ENCODE measurements around the gene E2F1. TPM values are rescaled to one million over a fixed set of nuclear protein-coding genes. Genes with fewer than 3 reads are reported as not detected.

The E2F1 gene
- total and polyA plus RNA-seq, 2 donors (not counting 1 experiment from before 2014, with no cell fraction given), result 2.4 to 2.7 TPM

GRCh38 chr20:33644313-33645071 is 41.7 kb downstream of the E2F1 start:
- no peaks in the 10 kb centered on the region for H3K9me3 ChIP-seq (ENCODE audit: control extremely low read depth in 1 of 3, control insufficient read depth in 2 of 3, insufficient read depth in 1 of 3, low read length in 2 of 3)
- intact Hi-C loops (cut with micrococcal nuclease), result no loop called here
- POLR2A ChIA-PET, result no interaction called here
- CTCF ChIA-PET, result interaction anchor here (0.7 to 1.2 kb wide), 2 partner anchors 23 to 187 kb away, joined by 4 read pairs; no protein-coding TSS in a partner anchor
- WGBS (ENCODE audit: insufficient coverage), result 98% methylated on average over 28 of the region's 28 CpGs
- TF ChIP-seq CTCF (IDR thresholded peaks at IDR 0.05) (no peak), EZH2 (IDR thresholded peaks at IDR 0.05; ENCODE audit: borderline replicate concordance, insufficient read depth, low read depth, low read length, poor library complexity, severe bottlenecking) (no peak)
- no peaks in the 10 kb centered on the region for H3K27me3 ChIP-seq (replicated peaks in 1 of 4; ENCODE audit: control extremely low read depth in 1 of 4, control insufficient read depth in 3 of 4, insufficient read depth in 4 of 4, low read length in 3 of 4)
- Mint-ChIP-seq H3K27ac (no peak overlapping the region), H3K4me1 (peaks cover 4% of the 10 kb centered on the region), H3K4me3 (no peak overlapping the region), H3K9me3 (ENCODE audit: insufficient read depth) (no peaks in the 10 kb centered on the region), H3K27me3 (no peaks in the 10 kb centered on the region)
- no peak overlapping the region for H3K4me2 ChIP-seq (replicated peaks; ENCODE audit: low read depth, low read length, poor library complexity, severe bottlenecking)
- no peak overlapping the region for H3K27ac ChIP-seq (ENCODE audit: low read length in 2 of 2)
- H3K4me1 ChIP-seq (ENCODE audit: control insufficient read depth in 2 of 2, insufficient read depth in 2 of 2, low read length in 2 of 2), result no peaks in the 10 kb centered on the region
- H3K79me2 ChIP-seq (ENCODE audit: control insufficient read depth, insufficient read depth, low read length), result no peaks in the 10 kb centered on the region
- H4K20me1 ChIP-seq (ENCODE audit: control insufficient read depth, insufficient read depth, low read length, poor library complexity, severe bottlenecking), result no peaks in the 10 kb centered on the region
- ATAC-seq (ENCODE audit: low read depth), result no peak
- DNase-seq, result no peak
- no peak overlapping the region for H2AFZ ChIP-seq (ENCODE audit: insufficient read depth, low read depth, low read length, poor library complexity, severe bottlenecking)
- peaks cover 0 to 48% of the 10 kb centered on the region in 2 experiments for H3K36me3 ChIP-seq (replicated peaks in 1 of 2; ENCODE audit: control extremely low read depth in 1 of 2, control insufficient read depth in 1 of 2, extremely low read depth in 1 of 2, insufficient read depth in 2 of 2, low read length in 1 of 2)
- H3K9ac ChIP-seq (ENCODE audit: low read length), result no peak overlapping the region
- no peak overlapping the region for H3K4me3 ChIP-seq (ENCODE audit: control extremely low read depth in 1 of 5, extremely low read depth in 1 of 5, insufficient read depth in 1 of 5, low read depth in 2 of 5, low read length in 4 of 5)

- H3K4me2 ChIP-seq (replicated peaks; ENCODE audit: low read depth, low read length, poor library complexity, severe bottlenecking), result no peak overlapping the region
- ChIA-PET POLR2A (interaction anchor here (0.6 kb wide), 1 partner anchor 174 kb away, joined by 3 read pairs; no protein-coding TSS in a partner anchor), CTCF (no interaction called here)
- H3K4me3 ChIP-seq (ENCODE audit: control extremely low read depth in 1 of 5, extremely low read depth in 1 of 5, insufficient read depth in 1 of 5, low read depth in 2 of 5, low read length in 4 of 5), result no peak overlapping the region
- Mint-ChIP-seq H3K4me1 (no peaks in the 10 kb centered on the region), H3K9me3 (ENCODE audit: insufficient read depth) (no peaks in the 10 kb centered on the region), H3K4me3 (no peak overlapping the region), H3K27ac (no peak overlapping the region), H3K27me3 (no peaks in the 10 kb centered on the region)
- TF ChIP-seq EZH2 (IDR thresholded peaks at IDR 0.05; ENCODE audit: borderline replicate concordance, insufficient read depth, low read depth, low read length, poor library complexity, severe bottlenecking) (no peak), CTCF (IDR thresholded peaks at IDR 0.05) (no peak)
- H3K9ac ChIP-seq (ENCODE audit: low read length), result no peak overlapping the region
- H3K79me2 ChIP-seq (ENCODE audit: control insufficient read depth, insufficient read depth, low read length), result no peaks in the 10 kb centered on the region
- peaks cover 0 to 63% of the 10 kb centered on the region in 2 experiments for H3K36me3 ChIP-seq (replicated peaks in 1 of 2; ENCODE audit: control extremely low read depth in 1 of 2, control insufficient read depth in 1 of 2, extremely low read depth in 1 of 2, insufficient read depth in 2 of 2, low read length in 1 of 2)
- ATAC-seq (ENCODE audit: low read depth) (no peak), DNase-seq (no peak)
- no peaks in the 10 kb centered on the region for H3K4me1 ChIP-seq (ENCODE audit: control insufficient read depth in 2 of 2, insufficient read depth in 2 of 2, low read length in 2 of 2)
- no peak overlapping the region for H2AFZ ChIP-seq (ENCODE audit: insufficient read depth, low read depth, low read length, poor library complexity, severe bottlenecking)
- intact Hi-C loops (cut with micrococcal nuclease), result no loop called here
- no peaks in the 10 kb centered on the region for H3K27me3 ChIP-seq (replicated peaks in 1 of 4; ENCODE audit: control extremely low read depth in 1 of 4, control insufficient read depth in 3 of 4, insufficient read depth in 4 of 4, low read length in 3 of 4)
- no peaks in the 10 kb centered on the region for H3K9me3 ChIP-seq (ENCODE audit: control extremely low read depth in 1 of 3, control insufficient read depth in 2 of 3, insufficient read depth in 1 of 3, low read length in 2 of 3)
- H4K20me1 ChIP-seq (ENCODE audit: control insufficient read depth, insufficient read depth, low read length, poor library complexity, severe bottlenecking), result no peaks in the 10 kb centered on the region
- WGBS (ENCODE audit: insufficient coverage), result 97% methylated on average over 13 of the region's 13 CpGs
- no peak overlapping the region for H3K27ac ChIP-seq (ENCODE audit: low read length in 2 of 2)
Observed at GRCh38 chr20:33640287-33640686, 45.9 kb downstream of the E2F1 start.

All from B cell (primary cell).